HG02970 (cell line): ENCODE data around the gene ALG2.
"Not testable (repeated sequence)": the region's sequence is repeated elsewhere in the genome, so short reads cannot be mapped to it uniquely, and the experiment has no call there.

Source experiments
- ATAC-seq: cut with Tn5 transposase; IDR thresholded peaks from one replicate; pipeline ENCODE4 v1.9.1; 2021; ENCODE audit warnings: mild to moderate bottlenecking, moderate library complexity, moderate number of reproducible peaks; ENCODE audit not compliant: unreplicated experiment, low FRiP score

Gene ALG2

DNA sequence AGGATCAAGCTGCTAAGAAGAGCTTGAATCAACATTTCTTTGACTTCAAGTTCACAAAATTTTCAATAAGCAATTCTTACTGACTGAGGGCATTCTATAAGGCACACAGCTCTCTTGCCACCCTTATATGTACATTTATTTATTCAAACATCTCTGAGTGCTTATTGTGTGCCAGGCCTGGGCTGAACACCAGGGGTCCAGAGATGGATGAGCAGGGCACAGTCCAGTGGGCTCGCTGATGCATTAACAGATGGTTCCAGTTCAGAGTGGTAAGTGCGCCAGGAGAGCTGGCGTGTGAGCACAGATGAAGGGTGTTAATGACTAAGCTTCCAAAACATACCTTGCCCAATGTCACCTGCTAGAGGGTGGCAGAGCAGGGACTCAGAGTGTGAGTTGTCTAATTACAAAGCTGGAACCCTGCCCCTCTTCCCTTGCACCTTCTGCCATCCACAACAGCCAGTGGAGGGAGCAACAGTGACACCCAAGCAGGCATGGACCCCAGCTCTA lies 24.6 kb downstream of the ALG2 start:
- ATAC-seq: no peak

- not testable (repeated sequence) for ATAC-seq
Measured at GRCh38 chr9:99196484-99196883, 25.3 kb downstream of the ALG2 start.

- ATAC-seq: no peak
Measured at GRCh38 chr9:99193466-99193821, 28.3 kb downstream of the ALG2 start.

GRCh38 chr9:99192786-99193465 lies 28.8 kb downstream of the ALG2 start:
- ATAC-seq: no peak

DNA sequence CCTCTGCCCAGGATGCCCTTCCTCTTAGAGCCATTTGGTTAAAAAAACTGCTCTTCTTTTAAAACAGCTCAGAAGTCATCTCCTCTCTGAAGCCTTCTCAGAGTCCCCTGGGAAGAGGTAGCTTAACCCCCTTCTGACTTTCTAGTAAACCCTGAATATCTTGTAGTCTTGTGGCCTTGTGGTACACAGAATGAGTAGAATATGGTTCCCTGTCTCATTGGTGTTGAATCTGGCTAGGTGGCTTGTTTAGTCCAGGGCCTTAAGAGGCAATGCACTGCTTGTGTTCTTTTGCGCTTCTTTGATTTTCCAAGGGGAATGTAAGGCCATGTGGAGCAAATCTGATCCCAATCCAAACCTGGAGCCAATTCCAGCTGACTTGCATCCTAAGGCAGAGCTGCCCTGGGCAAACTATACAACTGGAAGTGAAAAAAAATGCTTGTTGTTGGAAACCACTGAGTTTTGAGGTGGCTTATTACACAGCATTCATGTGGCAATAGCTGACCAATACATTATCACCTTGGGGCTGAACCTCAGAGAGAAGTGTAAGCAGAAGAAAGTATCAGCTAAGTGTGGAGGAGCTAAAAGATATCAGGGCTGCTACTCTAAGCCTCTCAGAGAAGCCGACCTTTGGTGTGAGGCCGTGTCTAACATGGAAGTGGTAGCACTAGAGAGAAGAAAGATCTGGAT lies 31.0 kb downstream of the ALG2 start:
- no peak for ATAC-seq

DNA sequence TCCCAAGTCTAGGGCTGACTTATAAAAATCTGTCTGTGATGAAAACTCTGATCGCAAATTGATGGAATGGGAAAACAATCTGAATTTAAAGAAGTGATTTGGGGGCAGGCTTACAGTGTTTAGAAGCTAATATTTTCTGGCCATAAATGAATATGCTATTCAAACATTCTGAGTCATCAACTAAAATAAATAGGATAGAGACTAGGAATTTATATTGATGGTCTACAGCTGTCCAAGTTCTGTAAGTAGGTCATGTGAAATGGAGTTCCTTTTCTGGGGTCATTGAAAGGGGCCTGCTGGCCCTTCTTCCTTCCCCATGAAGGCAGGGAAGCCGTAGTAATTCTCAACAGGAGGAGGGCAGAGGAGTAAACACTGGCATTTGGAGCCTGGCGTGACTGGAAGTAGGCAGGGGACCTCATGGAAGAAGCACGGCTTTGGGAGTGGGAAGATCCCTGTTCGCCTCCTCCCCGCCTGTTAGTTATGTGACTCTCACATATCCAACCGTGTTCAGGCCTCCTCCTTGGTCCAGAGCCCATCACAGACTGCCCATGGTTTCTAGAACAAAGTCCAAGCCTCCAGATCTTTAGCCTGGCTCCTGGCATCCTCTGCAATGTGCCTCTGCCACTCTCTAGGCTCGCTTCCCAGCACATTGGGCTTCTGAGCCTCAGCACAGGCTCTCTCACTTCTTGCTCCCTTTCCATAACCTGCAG lies 31.7 kb downstream of the ALG2 start:
- no peak for ATAC-seq

DNA sequence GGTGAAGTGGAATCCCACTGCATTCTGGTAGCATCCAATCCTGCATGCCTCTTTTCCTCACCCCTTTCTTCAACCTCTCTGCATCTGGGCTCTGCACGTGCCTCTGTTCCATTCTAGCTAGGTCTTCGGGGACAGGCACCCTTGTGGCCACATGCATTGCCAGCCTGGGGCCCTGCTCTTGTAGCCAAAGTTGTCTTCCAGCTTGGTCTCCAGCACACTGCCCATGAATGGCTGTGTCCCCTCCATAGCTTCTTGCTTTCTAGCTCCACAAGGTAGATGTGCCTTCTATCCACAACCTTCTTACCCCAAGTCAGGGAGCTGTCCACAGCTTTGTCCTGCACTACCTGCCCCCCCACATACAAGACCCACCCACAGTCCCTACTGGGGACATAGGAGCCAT lies 32.6 kb downstream of the ALG2 start:
- ATAC-seq: no peak

GRCh38 chr9:99187311-99187710 lies 34.4 kb downstream of the ALG2 start:
- no peak for ATAC-seq

GRCh38 chr9:99185934-99186333 lies 35.8 kb downstream of the ALG2 start:
- ATAC-seq: no peak

DNA sequence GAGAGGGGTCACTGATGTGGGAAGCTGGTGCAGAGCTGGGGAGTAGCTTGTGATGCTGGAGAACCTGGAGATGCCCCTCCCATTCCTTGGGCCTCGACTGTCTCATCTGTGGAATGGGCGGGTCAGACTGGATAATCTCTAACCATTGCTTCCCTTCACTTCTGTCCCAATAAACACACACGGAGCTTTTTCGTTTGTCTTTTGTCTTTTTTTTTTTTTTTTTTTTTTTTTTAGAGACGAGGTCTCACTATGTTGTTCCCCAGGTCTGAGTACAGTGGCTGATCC lies 36.5 kb downstream of the ALG2 start:
- no peak for ATAC-seq

- ATAC-seq: peak; percentile 45
Measured at GRCh38 chr9:99184475-99185347, 37.0 kb downstream of the ALG2 start.

GRCh38 chr9:99184110-99184474 lies 37.6 kb downstream of the ALG2 start:
- no peak for ATAC-seq

DNA sequence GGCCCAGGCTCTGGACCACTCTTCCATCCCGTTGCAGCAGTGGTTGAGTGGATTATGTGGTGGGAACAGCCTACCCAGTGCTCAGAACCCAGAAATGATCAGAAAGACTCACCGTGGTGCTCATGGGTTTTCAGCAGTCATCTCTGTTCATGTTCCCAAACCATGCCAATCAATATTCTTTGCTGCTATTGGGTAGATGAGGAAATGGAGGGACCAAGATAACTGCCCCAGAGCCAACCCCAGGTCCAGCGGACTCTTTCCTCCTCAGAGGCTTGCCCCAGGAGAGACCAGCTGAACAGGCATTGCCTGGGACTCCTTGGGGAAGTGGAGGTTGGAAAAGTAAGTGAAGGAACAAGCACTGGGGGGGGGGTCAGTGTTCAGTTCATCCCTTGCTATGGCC lies 38.1 kb downstream of the ALG2 start:
- ATAC-seq: no peak

- no peak for ATAC-seq
Measured at GRCh38 chr9:99182356-99182755, 39.4 kb downstream of the ALG2 start.

DNA sequence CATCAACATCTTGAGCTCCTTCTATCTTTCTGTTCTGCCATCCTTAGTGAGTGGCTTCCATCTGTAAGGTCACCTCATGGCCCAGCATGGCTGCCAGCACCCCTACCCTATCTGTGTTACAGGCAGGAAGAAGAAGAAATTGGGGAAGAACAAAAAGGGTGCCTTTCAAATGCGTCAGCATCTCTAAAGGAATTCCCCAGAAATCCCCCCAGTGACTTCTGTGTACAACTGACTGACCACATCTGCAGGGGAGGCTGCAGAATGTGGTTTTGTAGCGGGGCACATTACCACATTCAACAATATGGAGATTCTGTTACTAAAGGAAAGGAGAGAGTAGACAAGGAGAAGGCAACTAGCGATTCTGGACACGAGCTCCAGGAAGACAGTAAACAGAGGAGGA lies 40.1 kb downstream of the ALG2 start:
- ATAC-seq: no peak

GRCh38 chr9:99181206-99181605 lies 40.5 kb downstream of the ALG2 start:
- ATAC-seq: no peak

- ATAC-seq: no peak
Measured at GRCh38 chr9:99180662-99181061, 41.1 kb downstream of the ALG2 start.

- no peak for ATAC-seq
Measured at GRCh38 chr9:99180199-99180598, 41.5 kb downstream of the ALG2 start.

GRCh38 chr9:99178912-99179872 lies 42.5 kb downstream of the ALG2 start:
- ATAC-seq: no peak
